ENCODE results near the gene ZBED3.
"Not testable (repeated sequence)": the region's sequence is repeated elsewhere in the genome, so short reads cannot be mapped to it uniquely, and the experiment has no call there.

The ZBED3 gene

DNA sequence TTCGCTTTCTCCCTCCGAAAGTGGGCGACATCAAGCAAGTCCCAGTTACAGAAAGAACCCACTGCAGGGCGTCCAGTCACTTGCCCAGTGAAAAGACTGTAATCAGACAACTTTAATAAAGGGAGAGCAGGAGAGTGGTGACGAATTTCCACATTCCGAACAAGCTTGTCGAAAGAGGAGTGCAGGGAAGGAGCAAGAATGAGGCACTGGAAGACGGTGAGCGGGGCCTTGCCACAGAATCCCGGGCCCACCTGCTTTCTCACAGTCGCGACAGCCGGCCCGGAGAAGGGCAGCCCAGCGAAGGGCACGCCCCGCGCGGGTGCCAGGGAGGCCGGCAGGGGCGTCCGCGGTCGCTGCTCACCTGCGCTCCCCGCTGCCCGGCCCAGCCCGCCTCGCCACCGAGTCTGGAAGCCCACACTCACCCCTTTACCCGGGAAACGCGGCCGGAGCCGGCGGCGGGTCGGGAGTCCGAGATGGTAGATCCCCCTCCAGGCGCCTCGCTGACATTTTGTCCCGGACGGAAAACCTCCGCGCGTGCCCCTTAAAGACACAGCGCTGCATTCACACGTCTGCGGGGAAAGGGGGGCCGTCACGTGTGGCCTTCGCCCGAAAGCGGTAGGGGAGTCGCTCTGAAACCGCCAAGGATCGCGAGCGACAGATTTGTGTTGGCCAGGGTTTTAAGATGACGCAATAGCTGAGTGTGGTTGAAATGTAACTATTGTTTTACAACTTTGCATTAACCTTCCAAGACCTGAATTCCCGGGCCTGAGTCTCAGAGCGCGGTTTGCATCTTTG lies at the start of gene ZBED3:
Gene ZBED3 (minus strand): TSS at position 597 of the 795 bp plus-strand sequence. CDS start 9,407 bp downstream, outside the sequence.
- Histone ChIP-seq H3K4me1 (ENCODE audit: control insufficient read depth, insufficient read depth, low read length) (peaks cover 11% of the 10 kb centered on the region), H3K9ac (ENCODE audit: low read length) (peak within 1 kb of the TSS; percentile 86), H3K4me3 (ENCODE audit: low read length) (peak within 1 kb of the TSS; percentile 86), H3K36me3 (ENCODE audit: control insufficient read depth, insufficient read depth, low read length, severe bottlenecking) (peaks cover 14% of the 10 kb centered on the region), H3K27me3 (replicated peaks; ENCODE audit: control insufficient read depth, insufficient read depth, low read length) (no peaks in the 10 kb centered on the region), H3K9me3 (ENCODE audit: control insufficient read depth, low read length) (no peaks in the 10 kb centered on the region)
- DNase-seq (ENCODE audit: low read depth), result peak; percentile 81

DNA sequence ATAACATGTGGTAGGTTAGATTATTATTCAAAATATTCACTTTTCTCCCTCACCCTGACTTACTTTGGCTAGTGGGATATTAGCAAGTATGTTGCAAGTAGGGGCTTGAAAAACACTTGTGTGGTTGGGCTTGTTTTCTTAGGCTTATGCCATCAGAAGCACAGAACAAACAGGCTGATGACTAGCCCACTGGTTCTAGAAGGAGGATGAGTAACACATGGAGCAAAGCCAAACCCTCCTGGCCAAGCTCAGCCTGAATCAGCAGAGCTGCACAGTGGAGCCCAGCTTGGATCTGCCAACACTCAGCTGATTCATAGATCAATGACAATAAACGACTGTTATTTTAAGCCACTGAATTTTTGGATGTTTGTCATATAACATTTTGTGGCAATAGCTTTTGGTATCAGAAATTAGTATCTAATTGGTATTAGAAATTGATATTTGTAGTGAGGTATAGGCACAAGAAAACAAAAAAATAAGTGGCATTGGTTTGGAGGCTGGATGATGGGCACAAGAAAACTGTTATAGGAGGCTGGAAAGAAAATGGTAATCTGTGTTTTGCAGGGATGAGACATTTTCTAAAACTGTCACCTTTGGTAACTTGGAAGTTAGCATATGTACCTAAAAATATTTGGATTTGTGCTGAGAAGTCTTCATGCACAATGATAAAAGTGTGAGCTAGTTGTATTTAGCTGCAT lies 46.1 kb upstream of the ZBED3 start:
- H3K4me1 ChIP-seq (ENCODE audit: control insufficient read depth, insufficient read depth, low read length), result peaks cover 23% of the 10 kb centered on the region
- DNase-seq (ENCODE audit: low read depth), result peak; percentile 91
- no peak overlapping the region for H3K9ac ChIP-seq (ENCODE audit: low read length)
- no peaks in the 10 kb centered on the region for H3K9me3 ChIP-seq (ENCODE audit: control insufficient read depth, low read length)
- no peaks in the 10 kb centered on the region for H3K36me3 ChIP-seq (ENCODE audit: control insufficient read depth, insufficient read depth, low read length, severe bottlenecking)
- no peaks in the 10 kb centered on the region for H3K27me3 ChIP-seq (replicated peaks; ENCODE audit: control insufficient read depth, insufficient read depth, low read length)
- no peak overlapping the region for H3K4me3 ChIP-seq (ENCODE audit: low read length)

GRCh38 chr5:77131361-77131760 lies 44.3 kb upstream of the ZBED3 start:
- no peaks in the 10 kb centered on the region for H3K9me3 ChIP-seq (ENCODE audit: control insufficient read depth, low read length)
- no peak for DNase-seq (ENCODE audit: low read depth)
- no peaks in the 10 kb centered on the region for H3K27me3 ChIP-seq (replicated peaks; ENCODE audit: control insufficient read depth, insufficient read depth, low read length)
- peaks cover 20% of the 10 kb centered on the region for H3K4me1 ChIP-seq (ENCODE audit: control insufficient read depth, insufficient read depth, low read length)
- H3K9ac ChIP-seq (ENCODE audit: low read length), result no peak overlapping the region
- no peak overlapping the region for H3K4me3 ChIP-seq (ENCODE audit: low read length)
- no peaks in the 10 kb centered on the region for H3K36me3 ChIP-seq (ENCODE audit: control insufficient read depth, insufficient read depth, low read length, severe bottlenecking)

DNA sequence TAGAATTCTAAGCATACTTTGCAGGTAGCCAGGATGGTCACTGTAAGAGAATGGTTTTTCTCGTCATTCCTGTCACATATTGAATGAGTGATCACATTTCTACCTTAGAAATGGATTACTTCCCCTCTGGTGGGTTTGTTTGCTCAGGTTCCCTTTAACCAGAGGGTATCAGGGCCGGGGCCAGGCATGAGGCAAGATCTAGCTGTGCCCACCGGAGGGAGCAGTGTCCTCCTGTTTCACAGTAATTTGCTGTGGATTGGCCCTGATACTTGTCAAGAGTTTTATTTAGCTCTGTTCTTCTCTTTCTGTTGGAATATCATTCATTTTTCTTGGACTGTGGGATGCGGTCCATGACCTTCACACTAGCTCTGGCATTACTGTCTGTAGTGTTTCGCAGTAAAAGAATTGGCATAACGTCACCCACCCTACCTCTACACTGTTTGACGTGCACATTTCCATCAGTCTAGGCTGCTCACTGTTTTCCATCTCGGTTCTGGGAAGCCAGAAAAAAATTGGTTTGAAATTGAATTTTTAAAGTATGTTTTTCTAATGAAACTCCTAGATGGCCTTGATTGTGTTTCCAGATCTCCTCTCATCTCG lies 42.4 kb upstream of the ZBED3 start:
- no peak overlapping the region for H3K4me3 ChIP-seq (ENCODE audit: low read length)
- no peaks in the 10 kb centered on the region for H3K27me3 ChIP-seq (replicated peaks; ENCODE audit: control insufficient read depth, insufficient read depth, low read length)
- peak; percentile 47 for DNase-seq (ENCODE audit: low read depth)
- H3K4me1 ChIP-seq (ENCODE audit: control insufficient read depth, insufficient read depth, low read length), result peaks cover 20% of the 10 kb centered on the region
- H3K36me3 ChIP-seq (ENCODE audit: control insufficient read depth, insufficient read depth, low read length, severe bottlenecking), result no peaks in the 10 kb centered on the region
- H3K9me3 ChIP-seq (ENCODE audit: control insufficient read depth, low read length), result peaks cover 4% of the 10 kb centered on the region
- H3K9ac ChIP-seq (ENCODE audit: low read length), result no peak overlapping the region

GRCh38 chr5:77128411-77129061 lies 41.5 kb upstream of the ZBED3 start:
- no peaks in the 10 kb centered on the region for H3K36me3 ChIP-seq (ENCODE audit: control insufficient read depth, insufficient read depth, low read length, severe bottlenecking)
- H3K9me3 ChIP-seq (ENCODE audit: control insufficient read depth, low read length), result peaks cover 9% of the 10 kb centered on the region
- no peaks in the 10 kb centered on the region for H3K27me3 ChIP-seq (replicated peaks; ENCODE audit: control insufficient read depth, insufficient read depth, low read length)
- no peak overlapping the region for H3K9ac ChIP-seq (ENCODE audit: low read length)
- H3K4me1 ChIP-seq (ENCODE audit: control insufficient read depth, insufficient read depth, low read length), result peaks cover 14% of the 10 kb centered on the region
- no peak for DNase-seq (ENCODE audit: low read depth)
- no peak overlapping the region for H3K4me3 ChIP-seq (ENCODE audit: low read length)

DNA sequence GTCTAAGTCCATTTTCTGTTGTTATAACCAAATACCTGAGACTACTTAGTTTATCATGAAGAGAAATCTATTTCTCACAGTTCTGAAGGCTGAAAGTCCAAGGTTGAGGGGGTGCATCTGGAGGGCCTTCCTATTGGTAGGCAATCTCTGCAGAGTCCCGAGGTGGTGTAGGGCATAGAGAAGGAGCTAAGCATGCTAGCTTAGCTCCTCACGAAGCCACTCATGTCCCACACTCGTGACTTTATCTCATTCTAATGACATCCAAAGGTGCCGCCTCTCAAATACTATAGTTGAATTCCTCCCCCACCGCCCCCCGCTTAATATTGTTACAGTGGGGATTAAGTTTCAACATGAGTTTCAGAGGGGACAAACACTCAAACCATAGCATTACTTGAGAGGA lies 36.0 kb upstream of the ZBED3 start:
- no peak overlapping the region for H3K4me3 ChIP-seq (ENCODE audit: low read length)
- peaks cover 9% of the 10 kb centered on the region for H3K9me3 ChIP-seq (ENCODE audit: control insufficient read depth, low read length)
- peaks cover 6% of the 10 kb centered on the region for H3K36me3 ChIP-seq (ENCODE audit: control insufficient read depth, insufficient read depth, low read length, severe bottlenecking)
- H3K9ac ChIP-seq (ENCODE audit: low read length), result no peak overlapping the region
- H3K27me3 ChIP-seq (replicated peaks; ENCODE audit: control insufficient read depth, insufficient read depth, low read length), result no peaks in the 10 kb centered on the region
- DNase-seq (ENCODE audit: low read depth), result no peak
- no peaks in the 10 kb centered on the region for H3K4me1 ChIP-seq (ENCODE audit: control insufficient read depth, insufficient read depth, low read length)

DNA sequence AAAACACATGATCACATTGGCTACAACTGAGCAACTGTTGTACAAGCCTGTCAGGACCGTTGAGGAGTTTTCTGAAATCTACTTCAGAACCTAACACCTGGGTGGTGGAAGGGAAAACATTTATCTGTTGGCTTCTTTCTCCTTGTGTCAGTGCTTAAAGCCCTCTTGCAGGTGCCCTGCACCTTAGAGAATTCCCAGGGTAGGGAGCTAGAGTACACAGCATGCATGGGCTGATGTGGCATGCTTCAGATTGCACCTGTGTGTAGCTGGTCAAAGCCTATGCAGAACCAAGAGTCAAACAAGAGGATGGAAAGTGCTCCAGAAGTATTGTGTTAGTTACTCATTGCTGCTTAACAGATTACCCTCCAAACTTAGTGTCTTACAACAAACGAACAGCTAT lies 33.6 kb upstream of the ZBED3 start:
- Histone ChIP-seq H3K27me3 (replicated peaks; ENCODE audit: control insufficient read depth, insufficient read depth, low read length) (no peaks in the 10 kb centered on the region), H3K4me3 (ENCODE audit: low read length) (no peak overlapping the region), H3K36me3 (ENCODE audit: control insufficient read depth, insufficient read depth, low read length, severe bottlenecking) (peaks cover 6% of the 10 kb centered on the region), H3K4me1 (ENCODE audit: control insufficient read depth, insufficient read depth, low read length) (no peaks in the 10 kb centered on the region), H3K9ac (ENCODE audit: low read length) (no peak overlapping the region), H3K9me3 (ENCODE audit: control insufficient read depth, low read length) (peaks cover 9% of the 10 kb centered on the region)
- no peak for DNase-seq (ENCODE audit: low read depth)

GRCh38 chr5:77120086-77120485 lies 33.0 kb upstream of the ZBED3 start:
- no peak for DNase-seq (ENCODE audit: low read depth)
- Histone ChIP-seq H3K27me3 (replicated peaks; ENCODE audit: control insufficient read depth, insufficient read depth, low read length) (no peaks in the 10 kb centered on the region), H3K4me1 (ENCODE audit: control insufficient read depth, insufficient read depth, low read length) (no peaks in the 10 kb centered on the region), H3K36me3 (ENCODE audit: control insufficient read depth, insufficient read depth, low read length, severe bottlenecking) (peaks cover 6% of the 10 kb centered on the region), H3K4me3 (ENCODE audit: low read length) (no peak overlapping the region), H3K9me3 (ENCODE audit: control insufficient read depth, low read length) (peaks cover 9% of the 10 kb centered on the region), H3K9ac (ENCODE audit: low read length) (no peak overlapping the region)

DNA sequence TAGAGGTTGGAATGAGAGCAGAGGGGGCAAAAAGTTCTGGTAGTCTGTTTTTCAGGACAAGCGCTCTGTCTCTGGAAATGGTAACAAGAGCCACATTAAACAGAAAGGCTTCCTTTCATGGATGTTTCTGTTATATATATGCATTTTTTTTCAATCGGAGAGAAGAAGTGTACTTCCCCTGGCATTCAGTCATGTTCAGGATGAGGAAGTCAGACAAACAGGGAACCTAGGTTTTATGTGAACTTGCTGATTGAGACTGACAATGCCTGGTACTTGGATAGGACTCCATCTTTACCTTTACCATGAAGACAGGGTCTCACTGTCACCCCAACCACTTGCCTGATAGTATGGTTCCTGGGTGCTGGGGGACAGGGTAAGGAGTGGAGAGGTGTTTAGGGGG lies 30.1 kb upstream of the ZBED3 start:
- no peak overlapping the region for H3K9ac ChIP-seq (ENCODE audit: low read length)
- no peaks in the 10 kb centered on the region for H3K27me3 ChIP-seq (replicated peaks; ENCODE audit: control insufficient read depth, insufficient read depth, low read length)
- H3K4me1 ChIP-seq (ENCODE audit: control insufficient read depth, insufficient read depth, low read length), result no peaks in the 10 kb centered on the region
- no peaks in the 10 kb centered on the region for H3K9me3 ChIP-seq (ENCODE audit: control insufficient read depth, low read length)
- DNase-seq (ENCODE audit: low read depth), result no peak
- peaks cover 2% of the 10 kb centered on the region for H3K36me3 ChIP-seq (ENCODE audit: control insufficient read depth, insufficient read depth, low read length, severe bottlenecking)
- H3K4me3 ChIP-seq (ENCODE audit: low read length), result no peak overlapping the region

DNA sequence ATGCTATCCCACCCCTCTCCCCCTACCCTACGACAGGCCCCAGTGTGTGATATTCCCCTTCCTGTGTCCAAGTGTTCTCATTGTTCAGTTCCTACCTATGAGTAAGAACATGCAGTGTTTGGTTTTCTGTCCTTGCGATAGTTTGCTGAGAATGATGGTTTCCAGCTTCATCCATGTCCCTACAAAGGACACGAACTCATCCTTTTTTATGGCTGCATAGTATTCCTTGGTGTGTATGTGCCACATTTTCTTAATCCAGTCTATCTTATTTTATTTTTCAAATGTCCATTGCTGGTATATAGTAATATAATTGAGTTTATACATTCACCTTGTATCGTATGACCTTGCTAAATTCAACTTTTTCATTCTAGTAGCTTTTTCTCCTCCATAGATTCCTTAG lies 19.9 kb upstream of the ZBED3 start:
- not testable (repeated sequence) for H3K9ac ChIP-seq (ENCODE audit: low read length); H3K4me3 ChIP-seq (ENCODE audit: low read length); H3K36me3 ChIP-seq (ENCODE audit: control insufficient read depth, insufficient read depth, low read length, severe bottlenecking)

GRCh38 chr5:77104813-77105212 lies 17.7 kb upstream of the ZBED3 start:
- no peak for DNase-seq (ENCODE audit: low read depth)
- Histone ChIP-seq H3K9me3 (ENCODE audit: control insufficient read depth, low read length) (no peaks in the 10 kb centered on the region), H3K4me1 (ENCODE audit: control insufficient read depth, insufficient read depth, low read length) (peaks cover 42% of the 10 kb centered on the region), H3K27me3 (replicated peaks; ENCODE audit: control insufficient read depth, insufficient read depth, low read length) (no peaks in the 10 kb centered on the region), H3K4me3 (ENCODE audit: low read length) (no peak overlapping the region), H3K9ac (ENCODE audit: low read length) (no peak overlapping the region), H3K36me3 (ENCODE audit: control insufficient read depth, insufficient read depth, low read length, severe bottlenecking) (peaks cover 6% of the 10 kb centered on the region)

More for the DNA sequence above, 19.9 kb upstream of the ZBED3 start:
- DNase-seq (ENCODE audit: low read depth); H3K27me3 ChIP-seq (replicated peaks; ENCODE audit: control insufficient read depth, insufficient read depth, low read length); H3K9me3 ChIP-seq (ENCODE audit: control insufficient read depth, low read length): not testable (repeated sequence)
- H3K4me1 ChIP-seq (ENCODE audit: control insufficient read depth, insufficient read depth, low read length), result peaks cover 23% of the 10 kb centered on the region

All from adipocyte (in vitro differentiated cells).